HEK293 (cell line): ENCODE results near the gene UFC1.

Source experiments
- EGR2 ChIP-seq: fragments of 450-650 bp; formaldehyde crosslinking; IDR thresholded peaks from 2 replicates; pipeline ENCODE4 v1.5.1; 2016; ENCODE audit warnings: low read depth, missing biosample characterization, missing genetic modification characterization
- GFI1B ChIP-seq: fragments of 450-650 bp; formaldehyde crosslinking; IDR thresholded peaks from 2 replicates; pipeline ENCODE4 v1.5.1; 2016; ENCODE audit warnings: missing biosample characterization, missing genetic modification characterization
- GLI4 ChIP-seq: fragments of 450-650 bp; formaldehyde crosslinking; IDR thresholded peaks from 2 replicates; pipeline ENCODE4 v1.5.1; 2016; ENCODE audit warnings: missing biosample characterization, missing genetic modification characterization
- GLIS2 ChIP-seq: fragments of 450-650 bp; formaldehyde crosslinking; IDR thresholded peaks from 2 replicates; pipeline ENCODE4 v1.5.1; 2016; ENCODE audit warnings: missing biosample characterization, missing genetic modification characterization
- INSM2 ChIP-seq: fragments of 450-650 bp; formaldehyde crosslinking; IDR thresholded peaks from 2 replicates; pipeline ENCODE4 v1.5.1; 2016; ENCODE audit warnings: missing biosample characterization, missing genetic modification characterization
- KLF10 ChIP-seq: fragments of 450-650 bp; IDR thresholded peaks from 2 replicates; pipeline ENCODE4 v1.5.1; 2018; ENCODE audit warnings: missing biosample characterization, mild to moderate bottlenecking, missing genetic modification characterization
- KLF16 ChIP-seq: fragments of 450-650 bp; formaldehyde crosslinking; IDR thresholded peaks from 2 replicates; pipeline ENCODE4 v1.5.1; 2017; ENCODE audit warnings: missing biosample characterization, missing genetic modification characterization
- PRDM1 ChIP-seq: fragments of 450-650 bp; formaldehyde crosslinking; IDR thresholded peaks from 2 replicates; pipeline ENCODE4; 2016; ENCODE audit warnings: missing biosample characterization, missing genetic modification characterization
- REPIN1 ChIP-seq: fragments of 450-650 bp; formaldehyde crosslinking; IDR thresholded peaks from 2 replicates; pipeline ENCODE4 v1.5.1; 2017; ENCODE audit warnings: missing biosample characterization, missing genetic modification characterization, low read depth
- SALL2 ChIP-seq: fragments of 450-650 bp; formaldehyde crosslinking; IDR thresholded peaks from 2 replicates; pipeline ENCODE4 v1.5.0; 2017; ENCODE audit warnings: missing biosample characterization, mild to moderate bottlenecking, missing genetic modification characterization, borderline replicate concordance
- SP3 ChIP-seq: fragments of 450-650 bp; formaldehyde crosslinking; IDR thresholded peaks from 2 replicates; pipeline ENCODE4 v1.5.1; 2016; ENCODE audit warnings: missing biosample characterization, missing genetic modification characterization
- ZBTB10 ChIP-seq: fragments of 450-650 bp; formaldehyde crosslinking; IDR thresholded peaks from 2 replicates; pipeline ENCODE4 v1.5.1; 2016; ENCODE audit warnings: missing biosample characterization, missing genetic modification characterization
- ZBTB48 ChIP-seq: fragments of 450-650 bp; formaldehyde crosslinking; IDR thresholded peaks from 2 replicates; pipeline ENCODE4 v1.5.1; 2016; ENCODE audit warnings: missing biosample characterization, missing genetic modification characterization
- ZFP3 ChIP-seq: fragments of 450-650 bp; formaldehyde crosslinking; IDR thresholded peaks from 2 replicates; pipeline ENCODE4 v1.5.1; 2016; ENCODE audit warnings: low read depth, missing biosample characterization, missing genetic modification characterization
- ZFP37 ChIP-seq: fragments of 450-650 bp; formaldehyde crosslinking; IDR thresholded peaks from 2 replicates; pipeline ENCODE4 v1.5.1; 2016; ENCODE audit warnings: missing biosample characterization, missing genetic modification characterization
- ZFP69B ChIP-seq: fragments of 450-650 bp; formaldehyde crosslinking; IDR thresholded peaks from 2 replicates; pipeline ENCODE4 v1.5.1; 2016; ENCODE audit warnings: missing biosample characterization, missing genetic modification characterization
- ZNF169 ChIP-seq: fragments of 450-650 bp; formaldehyde crosslinking; IDR thresholded peaks from 2 replicates; pipeline ENCODE4 v1.5.1; 2016; ENCODE audit warnings: missing biosample characterization, missing genetic modification characterization
- ZNF2 ChIP-seq: fragments of 450-650 bp; formaldehyde crosslinking; IDR thresholded peaks from 2 replicates; pipeline ENCODE4 v1.5.1; 2016; ENCODE audit warnings: missing biosample characterization, missing genetic modification characterization
- ZNF335 ChIP-seq: fragments of 450-650 bp; formaldehyde crosslinking; conservative IDR thresholded peaks from 2 replicates; pipeline ENCODE4 v1.5.1; 2016; ENCODE audit warnings: missing biosample characterization, missing genetic modification characterization
- ZNF341 ChIP-seq: fragments of 450-650 bp; formaldehyde crosslinking; IDR thresholded peaks from 2 replicates; pipeline ENCODE4; 2016; ENCODE audit warnings: low read depth, missing biosample characterization, missing genetic modification characterization
- ZNF394 ChIP-seq: fragments of 450-650 bp; formaldehyde crosslinking; IDR thresholded peaks from 2 replicates; pipeline ENCODE4 v1.5.1; 2016; ENCODE audit warnings: missing biosample characterization, missing genetic modification characterization, mild to moderate bottlenecking, moderate library complexity, borderline replicate concordance
- ZNF529 ChIP-seq: fragments of 450-650 bp; formaldehyde crosslinking; IDR thresholded peaks from 2 replicates; pipeline ENCODE4 v1.5.1; 2017; ENCODE audit warnings: missing genetic modification characterization, missing biosample characterization; ENCODE audit not compliant: insufficient replicate concordance
- ZNF544 ChIP-seq: fragments of 450-650 bp; formaldehyde crosslinking; IDR thresholded peaks from 2 replicates; pipeline ENCODE4 v1.5.0; 2017; ENCODE audit warnings: missing biosample characterization, missing genetic modification characterization
- ZNF580 ChIP-seq: fragments of 450-650 bp; formaldehyde crosslinking; IDR thresholded peaks from 2 replicates; pipeline ENCODE4 v1.5.1; 2016; ENCODE audit warnings: missing biosample characterization, missing genetic modification characterization
- ZNF639 ChIP-seq: fragments of 450-650 bp; formaldehyde crosslinking; IDR thresholded peaks from 2 replicates; pipeline ENCODE4 v1.5.1; 2016; ENCODE audit warnings: missing biosample characterization, missing genetic modification characterization
- ZNF660 ChIP-seq: fragments of 450-650 bp; IDR thresholded peaks from 2 replicates; pipeline ENCODE4 v1.5.1; 2018; ENCODE audit warnings: missing biosample characterization, mild to moderate bottlenecking, missing genetic modification characterization
- ZNF664 ChIP-seq: fragments of 450-650 bp; formaldehyde crosslinking; IDR thresholded peaks from 2 replicates; pipeline ENCODE4 v1.5.1; 2016; ENCODE audit warnings: missing biosample characterization, missing genetic modification characterization
- ZSCAN30 ChIP-seq: fragments of 450-650 bp; IDR thresholded peaks from 2 replicates; pipeline ENCODE4 v1.5.1; 2018; ENCODE audit warnings: missing biosample characterization, mild to moderate bottlenecking, missing genetic modification characterization, moderate library complexity
- TF ChIP-seq, protein P1 (sequence below): fragments of 450-650 bp; formaldehyde crosslinking; conservative IDR thresholded peaks from 2 replicates; pipeline ENCODE4 v1.5.1; 2016; ENCODE audit warnings: low read depth, missing biosample characterization, missing genetic modification characterization

UFC1 gene

DNA sequence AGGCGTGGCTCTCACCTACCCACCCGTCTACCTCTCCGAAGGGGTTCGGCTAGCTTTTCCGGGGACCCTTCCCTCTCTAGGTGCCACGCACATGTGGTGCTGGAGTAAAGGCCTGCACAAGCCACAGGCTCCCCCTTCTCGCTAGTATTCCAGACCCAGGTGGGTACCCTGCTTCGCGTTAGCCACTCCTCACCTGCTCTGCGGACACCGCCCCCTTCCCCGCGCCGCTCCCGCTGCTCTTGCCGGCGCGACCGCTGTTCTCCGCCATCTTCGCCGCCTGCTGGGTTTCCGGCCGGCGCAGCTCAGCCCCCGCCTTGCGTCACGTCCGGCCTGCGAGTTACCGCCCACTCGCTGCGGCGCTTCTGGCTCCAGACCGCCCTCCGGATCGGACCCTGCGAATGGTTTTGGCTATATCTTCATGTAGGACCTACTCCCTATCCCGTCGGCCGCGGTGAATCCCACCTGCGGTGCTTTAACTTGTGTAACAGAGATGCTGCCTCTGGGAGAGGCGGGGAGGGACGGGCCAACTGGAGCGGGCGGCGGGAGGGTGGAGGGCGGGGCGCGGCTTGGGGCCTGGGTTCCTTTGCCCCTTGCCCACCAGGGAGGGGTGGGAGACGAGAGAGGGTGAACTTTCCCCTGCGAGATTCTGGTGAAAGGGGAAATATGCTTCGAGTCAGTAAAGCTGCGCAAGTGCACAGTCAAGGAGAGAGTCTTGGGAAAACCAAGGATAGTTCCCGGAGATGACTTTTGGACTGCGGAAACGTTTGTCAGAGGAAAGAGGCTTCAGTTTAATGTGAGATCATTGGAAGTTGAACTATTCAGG, 35.8 kb upstream of the UFC1 start, which contains the start of the genes NIT1 and PFDN2 (continued):
- TF ChIP-seq ZNF639: peak; percentile 26; the same call in 1 of the 2 replicates
- no peak for TF ChIP-seq REPIN1 (tag by site-specific recombination)
- TF ChIP-seq ZBTB10 (tag by site-specific recombination): peak; percentile 84
- peak; percentile 54 for TF ChIP-seq ZNF660
- TF ChIP-seq ZFP37 (tag by site-specific recombination): peak; percentile 77; the same call in 1 of the 2 replicates
- peak; percentile 66 for TF ChIP-seq GLIS2 (tag by site-specific recombination)
- TF ChIP-seq ZFP69B: 0 out of 2 replicates have a peak, but pooled peaks have one; percentile 9
- TF ChIP-seq ZFP3: no peak
- no peak for TF ChIP-seq ZNF529 (tag by site-specific recombination)
- peak; percentile 94 for TF ChIP-seq ZNF341 (tag by site-specific recombination)
- TF ChIP-seq, protein P1, sequence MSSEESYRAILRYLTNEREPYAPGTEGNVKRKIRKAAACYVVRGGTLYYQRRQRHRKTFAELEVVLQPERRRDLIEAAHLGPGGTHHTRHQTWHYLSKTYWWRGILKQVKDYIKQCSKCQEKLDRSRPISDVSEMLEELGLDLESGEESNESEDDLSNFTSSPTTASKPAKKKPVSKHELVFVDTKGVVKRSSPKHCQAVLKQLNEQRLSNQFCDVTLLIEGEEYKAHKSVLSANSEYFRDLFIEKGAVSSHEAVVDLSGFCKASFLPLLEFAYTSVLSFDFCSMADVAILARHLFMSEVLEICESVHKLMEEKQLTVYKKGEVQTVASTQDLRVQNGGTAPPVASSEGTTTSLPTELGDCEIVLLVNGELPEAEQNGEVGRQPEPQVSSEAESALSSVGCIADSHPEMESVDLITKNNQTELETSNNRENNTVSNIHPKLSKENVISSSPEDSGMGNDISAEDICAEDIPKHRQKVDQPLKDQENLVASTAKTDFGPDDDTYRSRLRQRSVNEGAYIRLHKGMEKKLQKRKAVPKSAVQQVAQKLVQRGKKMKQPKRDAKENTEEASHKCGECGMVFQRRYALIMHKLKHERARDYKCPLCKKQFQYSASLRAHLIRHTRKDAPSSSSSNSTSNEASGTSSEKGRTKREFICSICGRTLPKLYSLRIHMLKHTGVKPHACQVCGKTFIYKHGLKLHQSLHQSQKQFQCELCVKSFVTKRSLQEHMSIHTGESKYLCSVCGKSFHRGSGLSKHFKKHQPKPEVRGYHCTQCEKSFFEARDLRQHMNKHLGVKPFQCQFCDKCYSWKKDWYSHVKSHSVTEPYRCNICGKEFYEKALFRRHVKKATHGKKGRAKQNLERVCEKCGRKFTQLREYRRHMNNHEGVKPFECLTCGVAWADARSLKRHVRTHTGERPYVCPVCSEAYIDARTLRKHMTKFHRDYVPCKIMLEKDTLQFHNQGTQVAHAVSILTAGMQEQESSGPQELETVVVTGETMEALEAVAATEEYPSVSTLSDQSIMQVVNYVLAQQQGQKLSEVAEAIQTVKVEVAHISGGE (tag by site-specific recombination): peak; percentile 89
- TF ChIP-seq PRDM1 (tag by site-specific recombination): peak; percentile 92
- no peak for TF ChIP-seq ZNF664
- peak; percentile 97 for TF ChIP-seq ZNF580 (tag by site-specific recombination)
- no peak for TF ChIP-seq GFI1B (tag by site-specific recombination)
- TF ChIP-seq ZNF169: no peak
- TF ChIP-seq ZBTB48 (tag by site-specific recombination): peak; percentile 62; the same call in 1 of the 2 replicates
- TF ChIP-seq ZNF394 (tag by site-specific recombination): 0 out of 2 replicates have a peak, but pooled peaks have one; percentile 51
- peak; percentile 43 for TF ChIP-seq ZNF2 (tag by site-specific recombination)
- TF ChIP-seq ZNF544 (tag by site-specific recombination): no peak
- TF ChIP-seq KLF10 (tag by site-specific recombination): peak; percentile 88
- TF ChIP-seq INSM2 (tag by site-specific recombination): peak; percentile 33; the same call in 1 of the 2 replicates
- no peak; the same call in 1 of the 2 replicates for TF ChIP-seq GLI4 (tag by site-specific recombination)
- no peak for TF ChIP-seq ZSCAN30
- peak; percentile 86 for TF ChIP-seq ZNF335 (tag by site-specific recombination)
- TF ChIP-seq SP3 (tag by site-specific recombination): peak; percentile 91
- TF ChIP-seq KLF16 (tag by site-specific recombination): peak; percentile 98
- peak; percentile 84 for TF ChIP-seq EGR2
- no peak for TF ChIP-seq SALL2 (tag by site-specific recombination)
